Renal pelvis (tissue), 4 donors: ENCODE measurements around the gene AOPEP. TPM values are rescaled to one million over a fixed set of nuclear protein-coding genes. Genes with fewer than 3 reads are reported as not detected.
"Not testable (repeated sequence)": the region's sequence is repeated elsewhere in the genome, so short reads cannot be mapped to it uniquely, and the experiment has no call there.

ENCODE experiments used
- DNase-seq: peaks from one replicate; pipeline ENCODE4 v3.0.0-alpha.2; 2013
- polyA plus RNA-seq, 3 donors: library from polyadenylated mRNA; unstranded; fragments of 120-200 nt; gene quantifications; one replicate each; pipeline ENCODE4 v1.2.1, GENCODE V29; 2013; ENCODE audit not compliant: insufficient read length in 3 of 3

Gene AOPEP
- polyA plus RNA-seq, 3 donors = 57.9 to 61.7 (median 59.4) TPM

GRCh38 chr9:94843134-94843533 lies 116.6 kb downstream of the AOPEP start:
- no peak for DNase-seq

GRCh38 chr9:94846739-94847138 lies 120.2 kb downstream of the AOPEP start:
- no peak for DNase-seq

- DNase-seq = no peak
These were observed 121.0 kb downstream of the AOPEP start for GRCh38 chr9:94847486-94847885.

- not testable (repeated sequence) for DNase-seq
These were observed 122.3 kb downstream of the AOPEP start for GRCh38 chr9:94848791-94849190.

- DNase-seq = no peak
These were observed 124.3 kb downstream of the AOPEP start for GRCh38 chr9:94850540-94851434.

GRCh38 chr9:94851467-94851866 lies 125.0 kb downstream of the AOPEP start:
- no peak for DNase-seq

- DNase-seq = no peak
These were observed 125.4 kb downstream of the AOPEP start for GRCh38 chr9:94851892-94852291.

- no peak for DNase-seq
These were observed 125.9 kb downstream of the AOPEP start for GRCh38 chr9:94852373-94852772.

- DNase-seq = no peak
These were observed 127.4 kb downstream of the AOPEP start for GRCh38 chr9:94853887-94854286.

GRCh38 chr9:94855903-94856302 lies 129.4 kb downstream of the AOPEP start:
- DNase-seq = no peak

GRCh38 chr9:94857791-94858190 lies 131.3 kb downstream of the AOPEP start:
- no peak for DNase-seq

GRCh38 chr9:94859226-94859625 lies 132.7 kb downstream of the AOPEP start:
- no peak for DNase-seq

GRCh38 chr9:94859891-94860290 lies 133.4 kb downstream of the AOPEP start:
- DNase-seq = no peak

- DNase-seq = no peak
These were observed 134.4 kb downstream of the AOPEP start for GRCh38 chr9:94860678-94861588.

- no peak for DNase-seq
These were observed 135.2 kb downstream of the AOPEP start for GRCh38 chr9:94861589-94862272.

- no peak for DNase-seq
These were observed 137.7 kb downstream of the AOPEP start for GRCh38 chr9:94864196-94864595.

GRCh38 chr9:94864862-94865509 lies 138.5 kb downstream of the AOPEP start:
- DNase-seq = no peak

- DNase-seq = no peak
These were observed 139.3 kb downstream of the AOPEP start for GRCh38 chr9:94865582-94866452.

- DNase-seq = no peak
These were observed 140.3 kb downstream of the AOPEP start for GRCh38 chr9:94866770-94867169.

- no peak for DNase-seq
These were observed 140.9 kb downstream of the AOPEP start for GRCh38 chr9:94867281-94867841.
